ENCODE data around the gene CCDC50.

CCDC50 gene

DNA sequence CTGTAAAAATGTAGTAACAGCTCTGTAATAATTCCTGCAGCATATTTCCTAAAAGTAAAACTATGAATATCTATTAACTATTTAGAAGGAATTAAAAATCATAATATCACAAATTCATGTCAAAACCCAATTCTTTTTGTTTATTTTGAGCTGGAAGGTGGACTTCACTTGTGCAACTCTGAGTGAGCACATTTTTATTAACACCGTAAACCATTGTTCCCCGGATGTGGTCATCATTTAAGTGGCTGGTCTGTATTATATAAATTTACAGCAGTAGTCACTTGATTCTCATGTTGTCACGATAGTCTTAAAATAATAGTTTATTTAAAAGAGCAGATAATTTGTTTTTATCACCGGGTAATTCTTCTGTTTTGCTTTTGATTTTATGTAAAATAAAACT is 44.1 kb downstream of the CCDC50 start:
- H3K4me3 ChIP-seq (ENCODE audit: low read depth in 1 of 2, low read length in 2 of 2) = no peak overlapping the region
- no peak overlapping the region for H3K9ac ChIP-seq (ENCODE audit: low read depth, low read length)
- no peaks in the 10 kb centered on the region for H4K20me1 ChIP-seq (ENCODE audit: insufficient read depth, low read length)
- no peaks in the 10 kb centered on the region for H3K4me1 ChIP-seq (ENCODE audit: insufficient read depth, low read length)
- no peaks in the 10 kb centered on the region for H3K36me3 ChIP-seq (ENCODE audit: insufficient read depth, low read length)
- no peak for ATAC-seq (ENCODE audit: insufficient read depth, low read depth)
- H3K9me3 ChIP-seq (ENCODE audit: insufficient read depth, low read length, severe bottlenecking) = no peaks in the 10 kb centered on the region
- H3K27me3 ChIP-seq (ENCODE audit: insufficient read depth, low read length, poor library complexity) = no peaks in the 10 kb centered on the region
- TF ChIP-seq, protein P1, sequence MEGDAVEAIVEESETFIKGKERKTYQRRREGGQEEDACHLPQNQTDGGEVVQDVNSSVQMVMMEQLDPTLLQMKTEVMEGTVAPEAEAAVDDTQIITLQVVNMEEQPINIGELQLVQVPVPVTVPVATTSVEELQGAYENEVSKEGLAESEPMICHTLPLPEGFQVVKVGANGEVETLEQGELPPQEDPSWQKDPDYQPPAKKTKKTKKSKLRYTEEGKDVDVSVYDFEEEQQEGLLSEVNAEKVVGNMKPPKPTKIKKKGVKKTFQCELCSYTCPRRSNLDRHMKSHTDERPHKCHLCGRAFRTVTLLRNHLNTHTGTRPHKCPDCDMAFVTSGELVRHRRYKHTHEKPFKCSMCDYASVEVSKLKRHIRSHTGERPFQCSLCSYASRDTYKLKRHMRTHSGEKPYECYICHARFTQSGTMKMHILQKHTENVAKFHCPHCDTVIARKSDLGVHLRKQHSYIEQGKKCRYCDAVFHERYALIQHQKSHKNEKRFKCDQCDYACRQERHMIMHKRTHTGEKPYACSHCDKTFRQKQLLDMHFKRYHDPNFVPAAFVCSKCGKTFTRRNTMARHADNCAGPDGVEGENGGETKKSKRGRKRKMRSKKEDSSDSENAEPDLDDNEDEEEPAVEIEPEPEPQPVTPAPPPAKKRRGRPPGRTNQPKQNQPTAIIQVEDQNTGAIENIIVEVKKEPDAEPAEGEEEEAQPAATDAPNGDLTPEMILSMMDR (IDR thresholded peaks at IDR 0.05; ENCODE audit: borderline replicate concordance, extremely low read depth, low read length, poor library complexity, severe bottlenecking) = no peak
- TF ChIP-seq EZH2 (IDR thresholded peaks at IDR 0.05; ENCODE audit: borderline replicate concordance, low read depth, low read length, severe bottlenecking) = no peak
- no peaks in the 10 kb centered on the region for H3K79me2 ChIP-seq (ENCODE audit: insufficient read depth, low read length)
- H3K27ac ChIP-seq (ENCODE audit: low read length) = no peak overlapping the region
- DNase-seq = no peak
- H2AFZ ChIP-seq (ENCODE audit: low read depth, low read length) = no peak overlapping the region
- no peak overlapping the region for H3K4me2 ChIP-seq (ENCODE audit: insufficient read depth, low read length)

DNA sequence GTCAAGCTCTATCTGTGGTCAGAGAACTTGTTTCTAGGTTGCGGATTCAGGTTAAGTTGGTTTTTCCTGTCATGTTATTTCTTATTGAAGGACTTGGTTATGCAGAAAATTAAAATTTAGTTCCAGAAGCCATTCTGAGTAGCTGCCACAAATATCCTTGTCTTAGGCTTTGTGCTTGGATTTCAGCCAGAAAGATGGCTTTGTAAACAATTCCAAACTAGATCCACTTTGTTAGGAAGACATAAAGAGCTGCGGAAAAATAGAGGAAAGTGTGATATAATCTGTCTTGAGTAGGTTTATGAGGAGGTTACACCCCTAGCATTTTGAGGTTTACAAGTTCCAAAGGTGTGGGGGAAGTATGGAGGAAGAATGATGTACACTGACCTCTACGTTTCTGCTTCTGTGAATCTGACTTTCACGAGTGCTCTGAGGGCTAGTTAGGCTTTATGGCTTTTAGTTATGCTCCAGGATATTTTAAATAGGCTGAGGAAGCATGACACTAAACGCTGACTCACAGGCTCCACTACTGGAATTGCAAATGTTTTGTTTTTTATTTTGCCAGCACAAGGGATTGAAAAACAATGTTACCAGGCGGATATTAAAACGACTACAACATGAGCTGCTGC is 47.4 kb downstream of the CCDC50 start:
- DNase-seq (no peak), ATAC-seq (ENCODE audit: insufficient read depth, low read depth) (no peak)
- TF ChIP-seq, protein P1 (IDR thresholded peaks at IDR 0.05; ENCODE audit: borderline replicate concordance, extremely low read depth, low read length, poor library complexity, severe bottlenecking) = no peak
- TF ChIP-seq EZH2 (IDR thresholded peaks at IDR 0.05; ENCODE audit: borderline replicate concordance, low read depth, low read length, severe bottlenecking) = no peak
- H3K9ac ChIP-seq (ENCODE audit: low read depth, low read length) = no peak overlapping the region
- no peak overlapping the region for H3K27ac ChIP-seq (ENCODE audit: low read length)
- no peaks in the 10 kb centered on the region for H3K27me3 ChIP-seq (ENCODE audit: insufficient read depth, low read length, poor library complexity)
- no peak overlapping the region for H3K4me2 ChIP-seq (ENCODE audit: insufficient read depth, low read length)
- H3K79me2 ChIP-seq (ENCODE audit: insufficient read depth, low read length) = no peaks in the 10 kb centered on the region
- no peak overlapping the region for H3K4me3 ChIP-seq (ENCODE audit: low read depth in 1 of 2, low read length in 2 of 2)
- no peaks in the 10 kb centered on the region for H3K36me3 ChIP-seq (ENCODE audit: insufficient read depth, low read length)
- no peaks in the 10 kb centered on the region for H3K9me3 ChIP-seq (ENCODE audit: insufficient read depth, low read length, severe bottlenecking)
- no peaks in the 10 kb centered on the region for H4K20me1 ChIP-seq (ENCODE audit: insufficient read depth, low read length)
- no peak overlapping the region for H2AFZ ChIP-seq (ENCODE audit: low read depth, low read length)
- H3K4me1 ChIP-seq (ENCODE audit: insufficient read depth, low read length) = no peaks in the 10 kb centered on the region

DNA sequence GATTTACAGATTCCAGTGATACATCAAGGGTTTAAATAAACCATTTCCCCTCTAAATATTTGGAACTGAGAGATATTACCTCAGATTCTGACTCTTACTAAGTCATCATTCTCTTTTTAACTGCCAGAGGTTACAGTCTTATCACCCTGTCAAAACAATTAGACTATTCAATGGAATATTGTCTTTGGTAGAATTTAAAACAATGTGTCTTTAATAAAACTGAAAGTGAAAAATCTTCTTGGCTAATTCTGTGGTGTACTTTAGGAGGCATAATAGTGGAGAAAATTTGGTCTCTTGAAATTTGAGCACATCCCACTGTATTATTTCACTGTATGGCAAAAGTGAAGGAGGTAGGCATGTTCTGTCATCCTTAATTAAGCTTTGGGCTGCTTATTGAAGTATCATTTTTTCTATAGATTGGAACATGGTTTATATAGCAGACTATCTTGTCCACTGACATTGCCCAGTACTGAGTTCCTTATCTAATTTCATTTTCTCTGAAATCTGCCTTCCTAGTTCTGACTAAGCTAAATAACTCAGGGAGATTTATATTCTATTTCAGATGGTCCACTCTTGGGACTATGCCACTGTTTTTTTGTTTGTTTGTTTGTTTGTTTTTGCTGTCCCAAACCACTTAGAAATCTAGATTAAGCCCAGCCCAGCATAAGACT is 49.1 kb downstream of the CCDC50 start:
- ATAC-seq (ENCODE audit: insufficient read depth, low read depth) (no peak), DNase-seq (no peak)
- Histone ChIP-seq H3K4me2 (ENCODE audit: insufficient read depth, low read length) (no peak overlapping the region), H3K79me2 (ENCODE audit: insufficient read depth, low read length) (no peaks in the 10 kb centered on the region), H2AFZ (ENCODE audit: low read depth, low read length) (no peak overlapping the region), H3K9me3 (ENCODE audit: insufficient read depth, low read length, severe bottlenecking) (no peaks in the 10 kb centered on the region), H3K9ac (ENCODE audit: low read depth, low read length) (no peak overlapping the region), H3K27me3 (ENCODE audit: insufficient read depth, low read length, poor library complexity) (no peaks in the 10 kb centered on the region), H3K4me1 (ENCODE audit: insufficient read depth, low read length) (no peaks in the 10 kb centered on the region), H3K27ac (ENCODE audit: low read length) (no peak overlapping the region), H4K20me1 (ENCODE audit: insufficient read depth, low read length) (no peaks in the 10 kb centered on the region), H3K4me3 (ENCODE audit: low read depth in 1 of 2, low read length in 2 of 2) (no peak overlapping the region), H3K36me3 (ENCODE audit: insufficient read depth, low read length) (no peaks in the 10 kb centered on the region)
- TF ChIP-seq EZH2 (IDR thresholded peaks at IDR 0.05; ENCODE audit: borderline replicate concordance, low read depth, low read length, severe bottlenecking) = no peak
- TF ChIP-seq, protein P1 (IDR thresholded peaks at IDR 0.05; ENCODE audit: borderline replicate concordance, extremely low read depth, low read length, poor library complexity, severe bottlenecking) = no peak
